HFFc6 (cell line): ENCODE measurements around the gene ABHD16A. TPM values are rescaled to one million over a fixed set of nuclear protein-coding genes. Genes with fewer than 3 reads are reported as not detected.

Source experiments
- DNase-seq: peaks from one replicate; pipeline ENCODE4 v3.0.0-alpha.2; 2018
- H3K27ac Mint-ChIP-seq: 2 replicates; pipeline ENCODE4 v1.8.0; 2020; ENCODE audit warnings: mild to moderate bottlenecking, mixed read lengths
- H3K27me3 Mint-ChIP-seq: 2 replicates; pipeline ENCODE4 v1.8.0; 2021; ENCODE audit warnings: mild to moderate bottlenecking, moderate library complexity, mixed read lengths; ENCODE audit not compliant: insufficient read depth
- H3K36me3 Mint-ChIP-seq: 2 replicates; pipeline ENCODE4 v1.8.0; 2021; ENCODE audit warnings: low read depth, mixed read lengths
- H3K4me1 Mint-ChIP-seq: 2 replicates; pipeline ENCODE4 v1.8.0; 2020; ENCODE audit warnings: low read depth, mixed read lengths
- H3K4me3 Mint-ChIP-seq: 2 replicates; pipeline ENCODE4 v1.8.0; 2020; ENCODE audit warnings: mild to moderate bottlenecking, moderate library complexity, mixed read lengths
- H3K9me3 Mint-ChIP-seq: 2 replicates; pipeline ENCODE4 v1.8.0; 2020; ENCODE audit warnings: mild to moderate bottlenecking, mixed read lengths
- CTCF ChIP-seq: fragments of 200-600 bp; sonication (generic); IDR thresholded peaks from 2 replicates; pipeline ENCODE4 v1.5.0; 2021; ENCODE audit warnings: antibody characterized with exemption, mild to moderate bottlenecking
- total RNA-seq, 6 experiments: library from RNA; stranded (reverse); fragmentation: NEBNext Ultra II Directional; extraction: Animal tissue kit (Norgen Biotek cat#: 25700); gene quantifications; 2 replicates in 1 of 6; 3 replicates in 5 of 6; pipeline ENCODE4 v1.2.3, GENCODE V29; 2021

Gene ABHD16A
- total RNA-seq, 6 experiments from 2014 or later: 27.4 to 39.6 (median 32.0) TPM

DNA sequence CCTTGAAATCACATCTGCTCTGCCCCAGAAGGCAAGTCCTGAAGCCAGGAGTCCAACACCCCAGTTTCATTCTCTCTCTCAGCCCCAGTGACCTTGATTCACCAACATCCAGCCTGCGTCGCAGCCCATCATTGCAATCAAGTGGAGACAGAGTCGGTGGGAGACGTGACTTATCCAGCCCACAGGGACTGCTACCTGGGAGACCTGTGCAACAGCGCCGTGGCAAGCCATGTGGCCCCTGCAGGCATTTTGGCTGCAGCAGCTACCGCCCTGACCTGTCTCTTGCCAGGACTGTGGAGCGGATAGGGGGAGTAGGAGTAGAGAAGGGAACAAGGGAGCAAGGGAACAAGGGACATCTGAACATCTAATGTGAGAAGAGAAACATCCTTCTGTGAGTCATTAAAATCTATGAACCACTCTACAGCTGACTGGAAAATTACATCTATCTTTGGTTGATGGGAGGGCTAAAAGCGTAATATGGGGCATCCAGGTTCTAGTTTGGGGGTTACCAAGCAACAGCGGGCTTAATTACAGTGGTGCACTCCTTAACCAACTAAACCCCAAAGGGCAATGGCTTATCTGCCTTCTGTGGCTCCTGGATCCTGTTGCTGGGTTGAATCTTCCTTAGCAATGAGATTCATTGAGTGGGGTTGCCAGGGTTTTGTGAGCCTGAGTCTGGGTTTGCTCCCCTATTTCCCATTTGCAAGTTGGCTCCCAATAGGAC lies 14.5 kb upstream of the ABHD16A start:
- Mint-ChIP-seq H3K4me3 (no peak overlapping the region), H3K36me3 (no peaks in the 10 kb centered on the region), H3K9me3 (no peaks in the 10 kb centered on the region), H3K27me3 (peaks cover 13% of the 10 kb centered on the region), H3K4me1 (no peaks in the 10 kb centered on the region), H3K27ac (no peak overlapping the region)
- DNase-seq: no peak
- peak; percentile 7; the same call in 1 of the 2 replicates for TF ChIP-seq CTCF

- Mint-ChIP-seq H3K4me3 (no peak within 1 kb of the TSS), H3K9me3 (no peaks in the 10 kb centered on the region), H3K27me3 (peaks cover 23% of the 10 kb centered on the region), H3K36me3 (no peaks in the 10 kb centered on the region), H3K27ac (no peak within 1 kb of the TSS), H3K4me1 (no peaks in the 10 kb centered on the region)
- no peak for DNase-seq
- no peak for TF ChIP-seq CTCF
Measured at GRCh38 chr6:31715022-31715958, 12.2 kb upstream of the ABHD16A start, which contains the start of gene LY6G6D. Gene LY6G6D, plus strand, starts transcription at chr6:31715348. Its CDS starts 8 bp downstream, at chr6:31715356.

GRCh38 chr6:31713991-31714684 lies 11.0 kb upstream of the ABHD16A start:
- Mint-ChIP-seq H3K9me3 (no peaks in the 10 kb centered on the region), H3K36me3 (no peaks in the 10 kb centered on the region), H3K4me3 (no peak overlapping the region), H3K4me1 (no peaks in the 10 kb centered on the region), H3K27ac (no peak overlapping the region), H3K27me3 (peaks cover 23% of the 10 kb centered on the region)
- TF ChIP-seq CTCF: no peak
- DNase-seq: no peak

DNA sequence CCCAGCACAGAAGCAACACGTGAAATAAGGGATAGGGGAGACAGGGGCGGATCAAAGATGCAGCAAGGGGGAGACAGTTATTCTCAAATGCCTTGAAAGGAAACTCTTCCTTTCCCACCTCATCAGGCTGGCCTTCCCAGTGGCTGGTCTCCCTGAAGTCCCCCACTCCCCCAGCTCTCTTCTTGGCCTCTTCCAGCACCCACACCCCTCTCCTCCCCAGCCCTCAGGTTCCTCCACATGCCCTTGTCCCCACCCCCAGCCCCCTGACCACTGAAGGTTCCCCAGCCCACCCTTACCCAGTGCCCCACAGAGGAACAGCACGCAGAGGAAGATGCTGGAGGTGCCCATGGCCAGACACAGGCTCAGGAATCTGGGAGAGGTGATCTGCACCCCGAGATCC lies 10.3 kb upstream of the ABHD16A start:
- H3K27me3 Mint-ChIP-seq: peaks cover 25% of the 10 kb centered on the region
- TF ChIP-seq CTCF: no peak
- H3K4me1 Mint-ChIP-seq: no peaks in the 10 kb centered on the region
- H3K9me3 Mint-ChIP-seq: no peaks in the 10 kb centered on the region
- H3K4me3 Mint-ChIP-seq: no peak overlapping the region
- no peaks in the 10 kb centered on the region for H3K36me3 Mint-ChIP-seq
- H3K27ac Mint-ChIP-seq: no peak overlapping the region
- no peak for DNase-seq

GRCh38 chr6:31712296-31712695 lies 9.2 kb upstream of the ABHD16A start:
- Mint-ChIP-seq H3K27me3 (peaks cover 28% of the 10 kb centered on the region), H3K36me3 (no peaks in the 10 kb centered on the region), H3K27ac (no peak overlapping the region), H3K4me3 (no peak overlapping the region), H3K9me3 (no peaks in the 10 kb centered on the region), H3K4me1 (no peaks in the 10 kb centered on the region)
- peak; percentile 43; the same call in 1 of the 2 replicates for TF ChIP-seq CTCF
- DNase-seq: no peak
